22Rv1 (cell line): ENCODE results near the gene CACNA2D2.

Experiments used
- ZFX ChIP-seq: fragments of 450-650 bp; IDR thresholded peaks from 2 replicates; pipeline ENCODE4 v1.6.1; 2017; ENCODE audit warnings: antibody characterized with exemption, borderline replicate concordance
- TF ChIP-seq, protein P1 (sequence below): fragments of 450-650 bp; IDR thresholded peaks from 2 replicates; pipeline ENCODE4 v1.5.1; 2017; ENCODE audit warnings: mild to moderate bottlenecking

DNA sequence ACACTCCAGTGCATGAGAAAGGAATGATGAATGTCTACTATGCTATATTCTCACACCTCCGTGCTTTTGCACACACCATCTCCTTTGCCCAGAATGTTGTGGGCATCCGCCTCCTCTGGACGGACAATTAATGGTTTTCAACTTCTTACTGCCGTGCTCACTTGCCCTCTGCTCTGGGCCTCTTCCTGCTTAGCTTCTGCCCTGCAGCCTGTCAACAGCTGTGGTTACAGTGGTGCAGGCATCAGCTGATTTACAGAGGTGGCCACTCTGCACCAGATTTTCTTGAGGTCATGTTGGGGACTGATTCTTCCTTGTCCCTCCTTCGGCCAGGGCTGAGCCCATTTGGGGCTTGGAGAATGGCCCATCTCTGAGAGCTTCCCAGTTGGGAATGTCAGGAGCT lies 87.6 kb downstream of the CACNA2D2 start:
- TF ChIP-seq, protein P1, sequence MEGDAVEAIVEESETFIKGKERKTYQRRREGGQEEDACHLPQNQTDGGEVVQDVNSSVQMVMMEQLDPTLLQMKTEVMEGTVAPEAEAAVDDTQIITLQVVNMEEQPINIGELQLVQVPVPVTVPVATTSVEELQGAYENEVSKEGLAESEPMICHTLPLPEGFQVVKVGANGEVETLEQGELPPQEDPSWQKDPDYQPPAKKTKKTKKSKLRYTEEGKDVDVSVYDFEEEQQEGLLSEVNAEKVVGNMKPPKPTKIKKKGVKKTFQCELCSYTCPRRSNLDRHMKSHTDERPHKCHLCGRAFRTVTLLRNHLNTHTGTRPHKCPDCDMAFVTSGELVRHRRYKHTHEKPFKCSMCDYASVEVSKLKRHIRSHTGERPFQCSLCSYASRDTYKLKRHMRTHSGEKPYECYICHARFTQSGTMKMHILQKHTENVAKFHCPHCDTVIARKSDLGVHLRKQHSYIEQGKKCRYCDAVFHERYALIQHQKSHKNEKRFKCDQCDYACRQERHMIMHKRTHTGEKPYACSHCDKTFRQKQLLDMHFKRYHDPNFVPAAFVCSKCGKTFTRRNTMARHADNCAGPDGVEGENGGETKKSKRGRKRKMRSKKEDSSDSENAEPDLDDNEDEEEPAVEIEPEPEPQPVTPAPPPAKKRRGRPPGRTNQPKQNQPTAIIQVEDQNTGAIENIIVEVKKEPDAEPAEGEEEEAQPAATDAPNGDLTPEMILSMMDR = no peak
- no peak for TF ChIP-seq ZFX
